Stromal cell of bone marrow (primary cell): Measurements from ENCODE around the gene MXD4.

Experiments used
- DNase-seq: peaks from one replicate; pipeline ENCODE4 v3.0.0-alpha.2; 2012; ENCODE audit warnings: low read depth

Gene MXD4

DNA sequence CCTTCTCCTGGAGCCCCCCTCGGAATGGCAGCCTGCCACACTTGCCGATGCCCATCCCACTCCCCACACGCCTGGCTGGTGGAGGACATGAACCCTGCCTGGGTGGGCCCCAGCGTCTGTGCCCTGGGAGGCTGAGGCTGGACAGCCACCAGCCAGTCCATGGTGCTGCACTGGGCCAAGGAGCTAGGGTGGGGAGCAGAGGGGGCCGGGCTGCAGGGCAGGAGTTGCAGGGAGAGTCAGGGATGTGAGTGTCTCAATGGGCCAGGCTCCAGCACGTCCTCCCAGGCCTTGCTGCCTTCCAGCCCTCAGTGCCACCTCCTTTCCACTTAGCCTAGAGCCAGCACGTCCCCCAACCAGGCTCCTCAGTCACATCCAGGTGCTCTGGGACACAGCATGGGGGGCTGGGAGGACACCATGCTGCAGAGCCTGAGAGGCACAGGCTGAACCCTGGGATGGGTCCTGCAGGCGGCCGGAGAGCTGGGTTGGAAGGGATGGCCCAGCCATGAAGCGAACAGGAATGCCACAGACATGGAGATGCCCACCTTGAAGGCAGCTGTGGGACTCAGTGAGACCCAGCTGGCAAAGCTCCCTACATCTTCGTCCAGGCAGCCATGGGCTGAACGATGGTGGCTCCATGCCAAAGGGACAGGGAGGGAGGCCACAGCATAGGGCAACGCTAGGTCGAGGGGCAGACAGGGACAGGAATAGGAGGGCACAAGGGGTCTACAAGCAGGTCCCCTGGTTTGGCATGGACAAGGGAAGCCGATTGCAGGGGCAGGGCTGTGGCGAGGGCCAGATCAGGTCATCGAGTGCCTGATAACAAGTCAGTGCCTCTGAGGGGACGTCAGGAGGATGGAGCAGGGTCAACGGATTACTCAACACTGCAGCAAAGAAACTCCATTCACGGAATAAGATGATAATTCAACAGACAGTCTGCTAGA is 30.1 kb upstream of the MXD4 start:
- DNase-seq, result no peak

DNA sequence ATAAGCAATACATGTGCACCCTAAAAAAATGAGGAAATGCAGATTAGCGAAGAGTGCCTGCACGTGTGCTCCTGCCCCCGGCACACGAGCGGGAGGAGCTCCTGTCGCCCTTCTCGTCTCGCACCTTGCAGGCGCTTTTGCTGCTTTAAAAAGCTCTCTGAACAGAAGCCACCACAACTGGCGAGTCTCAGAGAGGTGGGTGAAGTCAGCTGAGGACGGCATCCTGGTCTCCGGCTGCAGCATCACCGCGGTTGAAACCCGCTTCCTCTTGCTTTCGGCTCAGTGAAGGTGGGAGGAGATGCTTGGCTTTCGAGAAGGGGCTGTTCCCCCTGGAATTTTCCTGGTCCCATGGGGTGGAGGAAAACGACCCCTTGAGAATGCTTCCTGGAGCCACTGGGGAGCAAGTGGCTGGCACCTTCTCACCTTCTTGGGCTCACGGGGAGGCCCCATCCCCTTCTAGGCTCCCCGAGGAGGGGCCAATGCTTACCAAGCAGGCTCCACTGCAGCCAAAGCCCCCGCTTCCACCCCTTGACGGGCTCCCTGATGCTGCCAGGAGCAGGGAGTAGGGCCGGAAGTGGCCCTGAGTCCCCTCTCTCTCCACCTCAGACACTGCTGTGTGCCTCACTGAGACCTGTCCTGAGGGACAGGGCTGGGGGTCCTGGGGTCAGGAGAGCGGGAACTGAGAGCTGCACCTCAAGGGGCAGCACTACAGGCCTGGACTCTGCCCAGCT is 29.2 kb upstream of the MXD4 start:
- no peak for DNase-seq

GRCh38 chr4:2290488-2290887 is 28.6 kb upstream of the MXD4 start:
- no peak for DNase-seq

DNA sequence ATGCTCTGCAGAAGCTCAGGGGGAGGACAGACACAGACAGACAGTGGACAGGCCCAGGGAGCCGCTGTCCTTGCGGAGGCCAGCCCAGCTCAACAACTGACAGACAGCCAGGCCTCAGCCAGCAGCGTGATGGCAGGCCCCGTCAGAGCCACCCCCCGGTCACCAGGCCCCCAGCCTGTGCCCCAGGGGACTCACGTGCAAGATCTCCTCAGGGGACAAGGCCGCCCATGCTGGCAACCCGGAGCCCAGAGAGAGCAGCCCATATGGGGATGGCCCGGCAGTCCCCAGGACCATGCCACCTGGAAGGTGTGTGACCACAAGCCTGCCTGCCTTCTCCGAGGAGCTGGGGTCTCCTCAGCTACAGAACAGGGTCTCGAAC is 28.0 kb upstream of the MXD4 start:
- no peak for DNase-seq

DNA sequence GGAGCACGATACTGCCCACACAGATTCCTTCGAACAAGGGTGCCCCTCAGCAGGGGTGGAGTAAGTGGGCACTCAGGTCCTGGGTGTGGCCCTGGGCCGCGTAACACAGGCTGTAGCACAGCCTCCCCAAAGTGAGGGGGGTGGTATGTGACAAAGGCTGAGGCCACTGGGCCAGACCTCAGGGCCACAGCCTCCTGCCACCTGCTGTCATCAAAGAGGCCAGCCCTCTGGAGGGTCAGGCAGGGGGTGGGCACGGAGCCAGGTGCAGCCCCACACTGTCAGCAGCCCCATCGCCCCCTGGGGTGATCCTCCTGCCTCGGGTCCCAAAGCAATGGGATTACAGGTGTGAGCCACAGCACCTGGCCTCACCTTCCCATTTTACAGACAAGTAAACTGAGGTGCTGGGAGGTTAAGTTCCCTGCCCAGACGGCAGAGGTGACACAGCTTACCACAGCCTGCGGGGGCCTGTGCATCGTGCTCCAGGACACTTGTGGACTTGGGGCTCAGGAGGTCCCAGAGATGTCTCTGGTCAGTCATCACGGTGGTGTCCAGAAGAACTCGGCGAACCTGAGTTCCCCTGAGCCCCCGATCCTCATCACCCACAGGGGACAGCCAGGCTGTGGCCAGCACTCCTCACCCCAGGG is 27.5 kb upstream of the MXD4 start:
- DNase-seq, result no peak

- no peak for DNase-seq
Measured at GRCh38 chr4:2288051-2288541, 26.2 kb upstream of the MXD4 start.

DNA sequence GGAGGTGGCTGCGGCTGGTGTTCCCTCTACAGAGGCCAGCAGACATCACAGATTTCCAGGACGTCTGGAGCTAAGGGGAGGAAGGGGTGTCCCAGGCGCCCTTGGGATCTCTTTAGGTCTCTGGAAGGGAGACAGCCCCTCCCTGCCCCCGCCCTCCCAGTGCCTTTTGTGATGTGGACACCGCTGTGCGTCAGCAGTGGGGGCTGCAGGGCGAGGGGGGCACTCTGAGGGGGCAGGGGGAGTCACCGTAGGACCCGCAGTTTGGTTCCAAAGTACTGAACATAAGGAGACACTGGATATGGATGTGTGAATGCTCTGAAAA is 25.6 kb upstream of the MXD4 start:
- no peak for DNase-seq

DNA sequence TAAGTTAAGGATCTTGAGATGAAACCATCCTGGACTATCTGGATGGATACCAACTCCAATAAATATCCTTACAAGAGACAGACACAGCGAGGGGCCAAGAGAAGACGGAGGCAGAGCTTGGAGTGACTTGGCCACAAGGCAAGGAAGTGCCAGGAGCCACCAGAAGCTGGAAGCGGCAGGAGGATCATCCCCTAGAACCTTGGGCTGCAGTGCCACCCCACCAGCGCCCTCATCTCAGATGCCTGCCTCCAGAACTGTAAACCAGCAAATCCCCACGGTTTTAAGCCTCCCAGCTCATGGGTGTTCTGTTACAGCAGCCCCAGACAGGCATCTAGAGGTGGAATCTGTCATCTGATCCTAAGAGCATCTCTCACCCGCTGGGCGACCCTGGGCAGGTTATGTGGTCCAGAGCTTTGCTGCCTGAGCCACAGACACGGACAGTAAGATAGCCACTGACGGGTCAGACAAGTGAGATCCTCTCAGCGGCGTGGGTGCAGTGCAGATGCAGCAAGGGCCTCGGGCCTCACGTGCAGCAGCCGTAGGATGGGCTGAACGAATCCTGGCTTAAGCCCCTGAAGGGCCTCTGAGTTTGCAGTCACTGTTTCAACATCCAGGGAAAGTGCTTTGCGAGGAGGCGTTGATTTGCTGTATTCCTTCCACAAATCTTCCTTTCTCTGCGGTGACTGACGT is 25.1 kb upstream of the MXD4 start:
- DNase-seq, result no peak

DNA sequence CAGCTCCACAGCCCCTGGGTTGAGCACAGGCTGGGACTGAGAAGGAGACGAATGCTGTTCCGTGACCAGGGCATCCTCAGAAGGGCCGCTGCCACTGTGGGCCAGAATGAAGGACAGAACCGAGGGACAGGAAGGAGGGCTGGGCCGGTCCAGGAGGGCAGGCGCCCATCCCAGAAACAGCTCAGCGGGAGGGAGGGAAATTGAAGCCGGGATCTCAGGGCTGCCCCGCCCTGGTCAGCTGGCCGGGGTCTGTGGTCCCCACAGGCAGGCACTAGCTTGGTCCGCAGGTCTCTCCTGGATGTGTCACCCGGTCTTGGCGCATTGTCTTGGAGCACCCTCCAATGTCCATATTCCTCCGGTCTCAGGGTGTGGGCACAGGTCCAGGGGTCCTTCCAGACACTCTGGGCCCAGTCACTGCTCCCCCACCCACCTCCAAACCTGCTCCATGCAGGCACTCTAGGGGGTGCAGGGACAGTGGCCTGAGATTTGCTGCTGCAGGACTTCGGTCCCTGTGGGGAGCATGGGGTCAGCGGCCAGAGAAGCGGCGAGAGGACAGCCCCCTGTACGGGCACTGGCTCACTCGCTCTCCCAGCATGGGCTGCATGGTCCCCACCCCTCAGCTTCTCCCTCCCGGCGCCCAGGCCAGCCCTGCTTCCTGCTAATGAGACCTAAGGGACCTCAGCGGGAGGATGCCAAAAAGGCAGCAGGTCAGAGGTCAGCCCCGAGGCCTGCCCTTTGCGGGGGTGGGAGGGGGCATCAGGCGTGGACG is 23.9 kb upstream of the MXD4 start:
- DNase-seq, result no peak

- peak; percentile 54 for DNase-seq
Measured at GRCh38 chr4:2284934-2285612, 23.2 kb upstream of the MXD4 start.

GRCh38 chr4:2284161-2284933 is 22.4 kb upstream of the MXD4 start:
- DNase-seq, result no peak

GRCh38 chr4:2283199-2283711 is 21.3 kb upstream of the MXD4 start:
- DNase-seq, result no peak

DNA sequence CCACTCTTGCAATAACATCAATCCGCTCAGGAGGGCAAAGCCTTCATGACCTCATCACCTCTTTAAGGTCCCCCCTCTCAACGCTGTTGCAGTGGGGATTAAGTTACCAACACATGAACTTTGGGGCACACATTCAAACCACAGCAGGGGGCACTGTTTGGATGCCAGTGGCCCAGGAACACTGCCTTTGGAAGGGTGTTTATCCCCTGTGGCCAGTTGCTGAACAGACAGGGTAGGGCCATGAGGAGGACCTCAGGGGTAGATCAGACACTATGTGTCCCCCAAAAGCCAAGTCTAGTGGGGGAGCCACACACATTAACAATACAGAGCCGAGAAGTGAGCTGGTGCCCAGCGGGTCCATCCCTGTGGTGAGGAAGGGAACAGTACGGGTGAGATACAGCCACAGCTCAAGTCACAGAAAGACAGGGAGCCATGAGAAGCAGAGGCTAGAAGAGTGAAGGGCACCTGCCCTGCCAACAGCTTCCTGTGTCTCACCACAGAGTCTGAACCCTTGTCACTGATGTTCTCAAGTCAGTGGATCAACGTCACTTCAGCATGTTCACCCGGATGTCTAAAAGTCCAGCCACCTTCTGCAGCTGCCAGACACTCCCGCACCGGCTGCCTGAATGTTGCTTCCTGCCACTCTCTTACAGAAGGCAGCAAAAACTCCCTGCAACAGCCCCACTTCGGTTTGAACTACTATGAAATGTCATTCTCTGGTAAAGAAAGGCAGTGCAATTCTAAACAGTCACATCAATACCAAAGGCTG is 19.9 kb upstream of the MXD4 start:
- DNase-seq, result no peak

GRCh38 chr4:2280531-2281300 is 18.8 kb upstream of the MXD4 start:
- DNase-seq, result no peak

DNA sequence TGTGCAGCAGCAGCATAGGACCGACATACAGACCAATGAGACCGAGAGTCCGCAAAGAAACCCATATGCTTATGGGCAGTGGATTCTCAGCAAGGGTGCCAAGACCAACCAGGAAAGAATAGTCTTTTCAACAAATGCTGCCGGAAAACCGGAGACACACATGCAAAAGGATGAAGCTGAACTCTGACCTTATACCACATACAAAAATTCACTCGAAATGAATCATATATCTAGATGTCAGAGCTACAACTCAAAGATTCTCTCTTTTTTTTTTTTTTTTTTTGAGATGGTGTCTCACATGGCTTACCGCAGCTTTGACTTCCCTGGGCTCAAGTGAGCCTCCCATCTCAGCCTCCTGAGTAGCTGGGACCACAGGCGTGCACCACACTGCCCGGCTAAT is 16.0 kb upstream of the MXD4 start:
- no peak for DNase-seq

DNA sequence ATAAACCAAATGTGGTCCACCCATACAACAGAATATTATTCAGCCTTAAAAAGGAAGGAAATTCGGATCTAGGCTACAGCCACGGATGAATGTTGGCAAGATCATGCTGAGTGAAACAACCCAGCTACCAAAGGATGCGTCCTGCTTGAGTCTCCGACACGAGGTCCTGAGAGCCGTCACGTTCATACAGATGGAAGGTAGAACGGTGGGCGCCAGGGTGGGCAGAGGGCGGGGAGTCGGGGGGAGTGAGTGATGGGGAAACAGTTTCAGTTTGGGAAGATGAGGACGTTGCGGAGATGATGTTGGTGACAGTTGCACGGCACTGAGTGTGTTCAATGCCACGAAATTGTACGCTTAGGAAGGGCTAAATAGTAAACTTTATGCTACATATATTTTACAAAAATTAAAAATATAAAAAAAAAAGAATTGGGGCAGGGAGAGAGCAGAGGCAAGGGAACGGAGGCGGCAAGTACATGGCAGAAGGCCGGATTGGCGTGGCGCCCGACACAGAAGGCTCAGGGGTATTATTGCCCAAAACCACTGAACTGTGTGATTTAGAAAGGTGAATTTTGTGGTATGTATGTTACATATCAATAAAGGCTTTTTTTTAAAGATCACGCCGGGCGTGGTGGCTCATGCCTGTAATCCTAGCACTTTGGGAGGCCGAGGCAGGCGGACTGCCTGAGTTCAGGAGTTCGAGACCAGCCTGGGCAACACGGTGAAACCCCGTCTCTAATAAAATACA is 14.8 kb upstream of the MXD4 start:
- no peak for DNase-seq

GRCh38 chr4:2275546-2276251 is 13.8 kb upstream of the MXD4 start:
- DNase-seq, result no peak
